Measurements from ENCODE around the gene DTX3. TPM values are rescaled to one million over a fixed set of nuclear protein-coding genes. Genes with fewer than 3 reads are reported as not detected.
"Not testable (repeated sequence)": the region's sequence is repeated elsewhere in the genome, so short reads cannot be mapped to it uniquely, and the experiment has no call there.

The DTX3 gene
- total RNA-seq, 1 experiment from 2014 or later = 9.6 TPM

DNA sequence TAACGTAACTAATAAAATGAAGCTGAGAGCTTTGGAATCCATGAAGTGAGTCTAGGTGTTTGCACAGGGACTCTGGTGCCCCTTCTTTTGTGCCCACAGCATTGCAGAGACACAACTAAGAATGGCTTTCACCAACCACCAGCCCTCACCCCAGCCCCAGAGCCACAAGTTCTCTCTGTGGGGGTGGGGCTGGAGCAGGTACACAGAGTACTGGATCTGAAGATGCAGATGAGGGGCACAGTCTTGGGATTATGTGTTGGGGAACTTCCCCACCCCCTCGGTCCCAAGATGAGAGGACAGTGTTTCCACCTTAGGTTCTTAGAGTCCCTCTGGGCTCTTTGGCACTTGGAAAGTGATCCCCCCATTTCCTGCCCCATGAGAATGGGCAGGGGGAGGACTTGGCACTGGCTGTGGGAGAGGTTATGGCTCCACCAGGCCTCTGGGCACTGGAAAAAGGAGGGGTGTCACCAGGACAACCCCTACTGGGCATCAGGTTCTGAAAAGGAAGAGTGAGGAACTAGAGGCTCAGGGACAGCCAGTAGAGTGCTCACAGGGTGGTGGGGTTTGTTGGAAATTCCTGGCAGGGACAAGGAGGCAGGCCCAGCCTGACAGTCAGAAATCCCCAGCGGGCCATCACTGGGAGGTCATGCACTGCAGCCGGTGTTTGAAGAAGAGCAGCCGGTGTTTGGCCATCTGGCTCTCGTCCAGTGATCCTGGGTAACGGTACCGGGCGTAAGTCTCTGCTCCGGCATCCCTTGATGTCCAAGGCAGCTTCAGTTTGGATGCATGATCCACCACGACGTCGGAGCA is 21.7 kb downstream of the DTX3 start:
- DNase-seq (ENCODE audit: low read depth) = no peak
- in situ Hi-C loops (cut with HindIII; ENCODE audit: low pct_unique_long_range_greater_than_20kb, low sequenced_read_pairs) = no loop called here

DNA sequence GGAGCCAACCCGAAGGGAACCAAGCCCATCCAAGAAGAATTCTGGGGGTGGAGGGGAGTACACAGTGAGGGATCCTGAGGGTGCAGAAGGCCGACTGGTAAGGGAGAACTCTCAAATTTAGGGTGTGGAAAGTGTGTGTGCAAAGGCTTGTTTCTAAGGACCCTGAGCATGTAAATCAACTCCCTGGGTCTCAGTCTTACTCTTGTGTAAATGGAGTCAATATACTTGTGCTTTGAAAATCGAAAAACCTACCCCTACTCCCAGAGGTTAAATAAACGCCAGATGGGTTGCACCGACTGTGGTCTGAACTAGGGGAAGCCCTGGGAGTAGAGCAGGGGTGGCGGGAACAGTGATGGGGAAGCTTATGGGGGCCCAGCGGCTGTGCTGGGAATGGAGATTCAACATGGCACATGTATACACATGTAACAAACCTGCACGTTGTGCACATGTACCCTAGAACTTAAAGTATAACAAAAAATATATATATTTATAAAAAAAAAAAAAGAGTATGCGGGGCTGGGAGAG is 22.4 kb downstream of the DTX3 start:
- DNase-seq (ENCODE audit: low read depth) = no peak
- in situ Hi-C loops (cut with HindIII; ENCODE audit: low pct_unique_long_range_greater_than_20kb, low sequenced_read_pairs) = no loop called here

DNA sequence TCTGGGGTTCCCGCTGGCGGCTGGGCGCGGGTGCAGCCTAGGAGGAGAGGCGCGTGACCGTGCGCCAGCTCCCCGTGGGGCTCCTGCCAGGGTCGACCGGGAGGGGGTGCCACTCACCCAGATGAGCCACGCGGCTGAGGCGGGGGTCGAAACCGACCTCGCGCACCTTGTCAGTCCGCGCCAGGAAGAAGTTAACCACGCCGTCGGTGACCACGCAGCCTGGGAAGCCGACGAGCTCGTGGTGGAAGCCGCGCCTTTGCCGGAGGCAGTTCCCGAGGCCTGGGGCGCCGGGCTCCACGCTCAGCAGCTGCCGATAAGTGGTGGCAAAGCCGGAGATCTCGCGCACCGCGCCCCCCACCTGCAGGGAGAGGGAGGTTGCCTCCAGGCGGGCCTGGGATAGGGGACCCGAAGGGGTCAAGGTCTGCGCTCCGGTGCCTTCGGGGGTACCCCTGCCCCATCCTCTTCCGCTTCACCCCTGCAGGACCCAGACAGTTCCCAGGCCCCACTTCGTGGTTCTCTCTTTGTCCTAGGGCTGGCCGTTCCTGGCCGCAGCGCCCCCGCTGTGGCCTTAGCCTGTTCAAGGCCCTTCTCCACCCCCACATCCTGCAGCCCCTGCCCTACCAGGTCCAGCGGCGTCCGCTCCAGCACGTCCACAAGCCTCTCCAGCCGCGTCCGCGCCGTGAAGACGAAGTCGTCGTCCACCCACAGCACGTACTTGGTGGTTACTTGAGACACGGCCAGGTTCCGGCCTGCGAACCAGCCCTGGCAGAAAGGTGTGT is 23.1 kb downstream of the DTX3 start:
- no peak for DNase-seq (ENCODE audit: low read depth)
- in situ Hi-C loops (cut with HindIII; ENCODE audit: low pct_unique_long_range_greater_than_20kb, low sequenced_read_pairs) = no loop called here

DNA sequence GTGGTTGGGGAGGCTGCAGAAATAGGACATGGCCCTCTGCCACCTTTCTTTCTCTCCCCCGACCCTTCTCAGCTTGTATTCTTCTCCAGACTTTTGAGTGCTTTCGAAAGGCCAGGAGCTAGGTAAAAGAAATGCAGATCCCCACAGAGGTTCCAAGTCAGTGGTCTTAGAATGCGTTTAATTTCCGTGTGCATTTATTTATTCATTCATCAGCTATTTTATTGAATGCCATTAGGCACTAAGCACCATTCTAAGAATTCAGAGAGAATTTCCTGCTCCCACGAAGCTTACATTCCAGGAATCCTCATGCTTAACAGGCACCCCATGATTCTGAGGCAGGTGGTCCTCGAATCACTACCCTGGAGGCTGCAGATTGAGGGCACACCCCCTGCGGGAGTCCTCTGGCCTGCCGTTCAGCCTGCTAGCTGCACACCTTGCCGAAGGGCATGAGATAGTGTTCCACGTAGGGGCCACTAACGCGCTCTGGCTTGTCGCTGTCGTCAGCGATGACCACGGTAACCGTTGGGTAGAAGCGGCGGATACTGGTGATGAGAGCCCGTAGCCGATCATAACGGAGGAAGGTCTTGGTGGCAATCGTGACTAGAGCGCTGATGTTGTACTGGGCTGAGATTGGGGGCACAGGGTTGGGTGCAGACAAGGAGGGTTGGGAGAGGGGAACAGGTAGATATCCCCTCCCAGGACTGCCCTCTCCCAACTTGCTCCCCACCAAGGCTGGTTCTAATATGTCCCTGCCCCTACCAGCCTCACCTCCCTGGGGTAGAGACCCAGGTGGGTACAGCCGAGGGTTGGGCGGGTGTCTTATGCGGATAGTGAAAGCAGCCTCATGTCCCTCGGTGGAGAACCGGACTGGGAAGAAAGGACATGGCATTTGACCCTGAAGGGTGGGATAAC is 23.9 kb downstream of the DTX3 start:
- DNase-seq (ENCODE audit: low read depth) = no peak
- in situ Hi-C loops (cut with HindIII; ENCODE audit: low pct_unique_long_range_greater_than_20kb, low sequenced_read_pairs) = no loop called here

DNA sequence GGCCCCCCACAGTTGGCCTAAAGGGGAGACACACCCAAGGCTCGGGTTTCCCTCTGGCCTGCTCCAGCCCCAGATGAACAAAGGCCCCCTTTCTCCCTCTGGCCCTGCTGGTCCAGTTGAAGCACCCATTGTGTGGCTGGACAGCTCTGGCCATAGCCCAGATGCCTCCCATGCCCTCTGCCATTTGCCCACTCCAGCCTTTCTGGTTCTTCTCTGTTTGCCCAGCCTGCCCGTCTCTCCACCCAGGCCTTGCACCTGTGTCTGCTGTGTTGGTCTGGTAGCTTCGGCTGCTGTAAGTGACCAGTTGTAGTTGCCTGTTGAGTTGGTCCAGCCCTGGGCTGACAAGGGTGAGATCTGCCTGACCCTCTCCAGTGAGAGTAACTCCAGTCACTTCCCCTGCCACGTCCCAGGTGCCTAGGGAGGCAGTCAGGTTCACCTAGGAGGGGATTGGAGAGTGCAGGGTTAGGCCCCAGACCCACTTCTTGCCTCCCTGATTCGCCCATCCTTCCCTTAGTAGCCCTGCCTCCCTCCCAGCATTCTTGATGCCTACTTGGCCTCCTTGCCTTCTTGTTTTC is 25.4 kb downstream of the DTX3 start:
- DNase-seq (ENCODE audit: low read depth) = no peak
- in situ Hi-C loops (cut with HindIII; ENCODE audit: low pct_unique_long_range_greater_than_20kb, low sequenced_read_pairs) = no loop called here

DNA sequence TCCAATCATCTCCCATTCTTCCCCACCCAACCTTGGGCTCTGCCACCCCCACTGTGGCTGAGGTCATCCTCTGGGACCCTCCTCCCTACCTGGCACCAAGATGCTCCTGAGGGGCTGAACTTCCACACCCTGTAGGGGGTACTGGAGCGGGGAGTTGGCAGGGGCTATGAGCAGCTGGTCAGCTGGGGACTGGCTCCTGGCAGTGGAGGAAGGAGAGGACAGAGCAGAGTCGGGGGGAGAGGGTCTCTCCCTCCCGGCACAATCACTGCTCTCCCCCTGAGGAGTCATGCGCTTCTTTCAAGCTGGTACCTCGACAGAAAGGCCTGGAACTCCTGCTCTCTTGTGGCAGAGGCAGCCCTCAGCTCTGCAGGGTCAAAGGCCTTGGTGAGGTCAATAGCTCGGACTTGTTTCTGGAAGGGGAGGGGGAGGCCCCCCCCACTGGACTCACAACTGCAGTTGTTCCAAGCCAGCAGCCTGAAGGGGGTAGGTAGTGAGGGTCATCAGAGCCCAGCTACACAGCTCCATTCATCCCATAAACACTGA is 26.3 kb downstream of the DTX3 start:
- in situ Hi-C loops (cut with HindIII; ENCODE audit: low pct_unique_long_range_greater_than_20kb, low sequenced_read_pairs) = no loop called here
- DNase-seq (ENCODE audit: low read depth) = no peak

DNA sequence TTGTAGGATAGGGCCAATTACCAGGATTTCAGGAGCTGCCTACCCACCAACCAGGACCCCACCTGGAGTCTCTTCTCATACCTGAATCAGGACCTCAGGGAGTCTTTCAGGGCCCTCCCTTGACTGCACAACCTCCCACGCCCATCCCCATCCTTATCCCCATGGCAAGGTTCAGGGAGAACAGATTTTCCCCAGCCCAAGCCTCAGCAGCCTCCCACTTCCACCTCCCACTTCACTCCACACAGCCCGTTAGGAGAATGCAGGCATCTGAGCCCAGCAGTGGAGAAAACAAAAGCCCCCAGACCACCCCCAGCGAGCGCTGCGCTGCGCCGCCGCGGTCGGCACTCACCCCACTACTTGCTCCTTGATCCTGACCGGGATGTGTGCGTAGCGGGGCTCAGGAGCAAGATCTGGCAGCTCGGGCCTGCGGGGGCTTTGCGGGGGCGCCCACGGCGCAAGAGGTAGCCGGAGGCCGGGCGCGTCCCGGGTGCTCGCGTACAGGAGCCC is 27.0 kb downstream of the DTX3 start:
- no peak for DNase-seq (ENCODE audit: low read depth)

DNA sequence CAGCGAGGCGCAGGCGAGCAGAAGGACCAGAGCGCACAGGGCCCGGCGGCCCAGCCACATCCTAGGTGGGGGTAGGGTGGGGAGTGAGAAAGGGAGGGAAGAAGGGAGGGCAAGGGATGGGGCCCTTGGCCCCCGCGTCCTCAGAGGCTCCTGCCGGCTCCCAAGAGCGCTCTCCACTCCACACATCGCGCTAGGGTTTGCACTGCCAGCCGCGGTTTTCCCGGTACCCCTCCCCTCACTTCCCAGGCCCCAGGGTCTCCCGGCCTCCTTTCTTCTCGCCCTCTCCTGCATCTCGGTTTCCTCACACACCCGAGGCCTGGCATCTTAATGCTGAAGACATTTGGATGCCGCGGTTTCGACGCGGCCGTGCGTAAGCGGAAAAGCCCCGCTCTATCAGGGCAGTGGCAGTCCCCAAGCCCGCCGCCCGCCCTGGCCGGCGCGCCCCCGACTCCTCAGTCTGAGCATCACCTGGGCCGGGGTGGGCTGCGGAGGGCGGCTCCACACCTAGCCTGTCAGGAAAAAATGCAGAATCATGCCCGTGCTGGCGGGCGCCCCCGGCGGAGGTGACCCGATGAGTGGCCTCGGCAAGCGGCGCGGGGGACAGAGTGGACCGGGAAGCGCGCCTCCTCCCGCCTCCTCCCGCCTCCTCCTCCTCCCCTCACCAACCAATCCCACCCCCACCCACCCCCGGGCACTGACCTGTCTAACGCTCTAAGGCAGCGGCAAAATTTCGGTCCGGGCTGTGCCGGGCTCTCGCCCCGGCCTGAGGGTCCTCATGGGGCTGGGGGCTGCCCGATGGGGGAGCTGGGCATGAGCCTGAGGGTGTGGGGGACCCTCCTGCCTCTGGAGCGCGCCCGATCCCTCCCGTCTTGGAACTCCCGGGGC is 27.7 kb downstream of the DTX3 start:
- DNase-seq (ENCODE audit: low read depth) = peak; percentile 56
- in situ Hi-C loops (cut with HindIII; ENCODE audit: low pct_unique_long_range_greater_than_20kb, low sequenced_read_pairs) = no loop called here

More for the DNA sequence above, 27.0 kb downstream of the DTX3 start:
- in situ Hi-C loops (cut with HindIII; ENCODE audit: low pct_unique_long_range_greater_than_20kb, low sequenced_read_pairs) = no loop called here

DNA sequence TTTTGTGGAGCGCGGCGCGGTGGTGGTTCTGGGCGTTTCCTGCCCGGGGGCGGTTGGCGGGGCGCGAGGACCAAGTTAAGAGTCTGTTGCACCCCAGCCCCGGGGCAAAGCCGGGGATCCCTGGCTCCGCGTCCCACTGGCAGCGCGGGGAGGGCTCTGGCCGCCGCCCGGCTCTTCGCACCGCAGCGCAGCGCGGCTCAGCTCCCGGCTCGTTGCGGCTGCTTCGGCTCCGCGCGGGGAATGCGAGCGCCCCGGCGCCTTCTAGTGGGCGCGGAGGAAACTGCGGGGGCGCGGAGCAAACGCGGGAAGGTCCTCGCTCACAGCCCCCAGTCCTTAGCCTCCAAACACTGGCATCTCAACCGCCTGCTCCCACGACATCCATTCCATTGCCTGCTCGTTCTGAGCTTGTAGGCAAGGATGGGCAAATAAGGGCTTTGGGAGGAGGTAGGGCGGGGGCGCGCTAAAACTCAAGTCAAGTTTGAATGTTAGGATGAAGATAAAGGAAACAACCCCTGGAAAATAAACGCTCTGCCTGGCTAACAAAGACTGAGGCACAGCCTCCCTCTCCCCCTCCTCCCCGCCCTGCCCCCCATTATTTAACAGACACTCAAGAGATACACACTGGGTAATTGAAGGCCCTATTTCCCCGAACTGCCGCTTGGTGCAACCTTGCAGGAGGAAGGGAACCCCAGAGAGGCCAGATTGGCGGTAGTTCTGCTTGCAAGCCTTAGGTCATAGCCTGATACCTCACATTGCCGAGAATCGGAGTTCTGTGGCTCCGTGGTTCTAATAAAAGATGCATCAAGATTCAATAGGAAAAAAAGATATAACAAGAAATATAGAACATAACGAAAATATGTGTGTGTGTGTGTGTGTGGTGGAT is 28.6 kb downstream of the DTX3 start, which contains the start of gene B4GALNT1:
B4GALNT1 (minus strand) TSS at position 244 of the 883 bp plus-strand sequence. CDS start 1,069 bp downstream, outside the sequence.
- in situ Hi-C loops (cut with HindIII; ENCODE audit: low pct_unique_long_range_greater_than_20kb, low sequenced_read_pairs) = no loop called here
- DNase-seq (ENCODE audit: low read depth) = peak; percentile 82

DNA sequence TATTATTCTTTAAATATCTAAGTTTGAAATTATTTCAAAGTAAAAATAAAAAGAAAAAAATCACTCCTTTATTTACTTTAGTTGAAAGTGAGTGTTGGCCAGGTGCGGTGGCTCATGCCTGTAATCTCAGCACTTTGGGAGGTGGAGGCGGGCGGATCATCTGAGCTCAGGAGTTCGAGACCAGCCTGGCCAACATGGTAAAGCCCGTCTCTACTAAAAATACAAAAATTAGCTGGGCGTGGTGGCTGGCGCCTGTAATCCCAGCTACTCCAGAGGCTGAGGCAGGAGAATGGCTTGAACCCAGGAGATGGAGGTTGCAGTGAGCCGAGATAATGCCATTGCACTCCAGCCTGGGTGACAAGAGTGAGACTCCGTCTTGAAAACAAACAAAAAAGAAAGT is 32.1 kb downstream of the DTX3 start:
- in situ Hi-C loops (cut with HindIII; ENCODE audit: low pct_unique_long_range_greater_than_20kb, low sequenced_read_pairs); DNase-seq (ENCODE audit: low read depth): not testable (repeated sequence)

DNA sequence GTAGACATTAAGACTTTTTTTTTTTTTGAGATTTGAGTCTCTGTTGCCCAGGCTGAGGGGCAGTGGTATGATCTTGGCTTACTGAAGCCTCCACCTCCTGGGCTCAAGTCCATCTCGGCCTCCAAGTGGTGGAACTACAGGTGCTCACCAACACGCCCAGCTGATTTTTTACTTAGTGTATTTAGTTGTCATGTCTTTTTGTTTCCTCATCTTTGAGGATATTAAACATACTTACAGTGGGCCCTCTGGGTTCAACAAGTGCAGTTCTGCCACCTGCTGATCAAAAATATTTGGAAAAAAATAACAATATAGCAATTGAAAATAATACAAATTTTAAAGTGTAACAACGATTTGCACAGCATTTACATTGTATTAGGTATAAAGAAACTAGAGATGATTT is 32.7 kb downstream of the DTX3 start:
- no peak for DNase-seq (ENCODE audit: low read depth)
- in situ Hi-C loops (cut with HindIII; ENCODE audit: low pct_unique_long_range_greater_than_20kb, low sequenced_read_pairs) = no loop called here

DNA sequence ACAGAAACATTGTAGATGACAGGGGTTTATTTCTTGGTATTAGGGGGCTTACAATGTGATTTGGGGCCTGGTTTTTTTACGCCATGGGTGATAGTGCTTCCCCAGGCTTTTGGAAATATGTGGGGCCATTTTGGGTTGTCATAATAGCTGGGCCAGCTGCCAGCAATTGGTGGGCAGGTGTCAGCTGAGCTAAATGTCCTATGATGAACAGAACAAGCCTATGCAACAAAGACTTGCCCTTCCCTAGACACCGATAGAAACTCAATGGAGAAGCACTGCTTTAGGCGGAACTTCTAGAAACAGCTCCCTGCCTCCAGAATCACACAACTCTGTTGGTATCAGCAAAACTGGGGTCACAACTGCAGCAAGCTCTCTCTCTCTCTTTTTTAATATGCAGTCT is 33.5 kb downstream of the DTX3 start:
- no peak for DNase-seq (ENCODE audit: low read depth)
- in situ Hi-C loops (cut with HindIII; ENCODE audit: low pct_unique_long_range_greater_than_20kb, low sequenced_read_pairs) = no loop called here

DNA sequence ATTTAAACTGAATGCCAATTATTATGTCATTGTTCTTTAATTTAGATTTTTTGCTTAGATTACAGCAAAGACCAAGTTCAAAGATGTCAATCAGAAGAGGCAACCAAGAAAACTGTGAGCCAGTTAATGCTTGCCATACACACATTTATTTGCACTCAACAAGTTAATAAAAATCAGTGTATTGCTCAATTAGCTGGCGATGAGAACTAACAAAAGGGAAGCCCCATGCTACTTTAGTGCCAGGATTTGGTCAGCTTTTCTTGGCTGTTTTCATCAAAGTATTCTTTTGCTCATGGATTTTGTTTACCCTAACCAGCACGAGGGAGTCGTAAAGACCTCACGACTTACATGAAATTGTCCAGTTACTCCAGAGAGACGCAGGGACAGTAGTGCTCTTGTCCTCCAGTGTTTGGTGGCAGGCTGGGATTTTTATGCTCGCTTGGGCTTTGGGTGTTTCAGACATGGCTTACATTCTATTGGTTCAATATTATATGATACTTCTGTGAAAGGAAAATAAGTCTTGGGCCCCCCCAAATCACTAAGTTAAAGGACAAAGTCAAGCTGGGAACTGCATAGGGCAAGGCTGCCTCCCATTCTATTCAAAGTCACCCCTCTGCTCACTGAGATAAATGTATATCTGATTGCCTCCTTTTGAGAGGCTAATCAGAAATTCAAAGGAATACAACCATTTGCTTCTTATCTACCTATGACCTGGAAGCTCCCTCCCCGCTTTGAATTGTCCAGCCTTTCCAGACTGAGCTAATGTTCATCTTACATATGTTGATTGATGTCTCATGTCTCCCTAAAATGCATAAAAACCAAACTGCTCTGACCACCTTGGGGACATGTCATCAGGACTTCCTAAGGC is 35.8 kb downstream of the DTX3 start:
- DNase-seq (ENCODE audit: low read depth) = no peak
- in situ Hi-C loops (cut with HindIII; ENCODE audit: low pct_unique_long_range_greater_than_20kb, low sequenced_read_pairs) = no loop called here

DNA sequence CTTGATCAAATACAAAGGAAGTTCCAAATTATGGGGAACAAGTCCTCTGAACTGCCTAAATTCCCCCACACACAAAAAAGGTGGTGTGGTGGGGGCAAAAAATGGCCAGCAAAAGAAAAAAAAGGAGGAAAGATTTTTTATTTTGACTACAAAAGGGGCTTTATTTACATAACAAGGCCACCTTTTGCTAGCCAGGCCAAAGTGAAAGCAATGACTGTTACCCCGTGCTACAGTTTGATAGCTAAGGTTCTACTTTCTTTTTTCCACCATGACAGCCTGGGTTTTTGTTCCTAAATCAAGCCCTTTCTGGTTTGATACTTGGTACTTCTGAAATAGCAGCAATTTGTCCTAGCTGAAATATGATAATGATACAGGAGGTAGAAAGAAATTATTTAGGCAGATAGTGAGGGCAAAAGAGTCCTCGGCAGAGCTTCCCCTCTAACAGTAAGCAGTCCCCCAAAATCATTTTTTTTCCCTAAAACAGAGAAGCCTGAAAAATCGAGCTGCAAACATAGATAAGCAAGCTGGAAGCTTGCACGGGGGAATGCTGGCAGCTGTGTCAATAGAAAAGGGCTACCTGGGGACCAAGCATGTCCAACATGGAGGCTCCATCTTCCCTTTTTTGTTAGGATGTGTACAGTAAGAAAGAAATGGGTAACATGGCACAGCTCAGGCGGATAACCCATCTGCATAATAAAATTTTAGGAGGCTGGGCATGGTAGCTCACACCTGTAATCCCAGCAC is 37.2 kb downstream of the DTX3 start:
- no peak for DNase-seq (ENCODE audit: low read depth)
- in situ Hi-C loops (cut with HindIII; ENCODE audit: low pct_unique_long_range_greater_than_20kb, low sequenced_read_pairs) = no loop called here

Data from Caki2 (cell line).